Measurements from ENCODE around the gene DPH7.
A peak's percentile ranks its signal among the peaks of the same experiment; 100 is the strongest.

The DPH7 gene

GRCh38 chr9:137615387-137615871 is 36.7 kb upstream of the DPH7 start:
- Histone ChIP-seq H3K4me3 (ENCODE audit: low read depth in 1 of 5, low read length in 5 of 5) (no peak overlapping the region), H3K36me3 (ENCODE audit: control insufficient read depth in 5 of 5, insufficient read depth in 5 of 5, low read length in 5 of 5) (peaks cover 0 to 35% (median 25%) of the 10 kb centered on the region in 5 donors), H3K9me3 (ENCODE audit: control insufficient read depth in 5 of 5, low read length in 5 of 5) (no peaks in the 10 kb centered on the region), H3K27ac (ENCODE audit: low read depth, low read length) (no peak overlapping the region), H3K4me1 (ENCODE audit: control insufficient read depth in 5 of 5, insufficient read depth in 5 of 5, low read length in 5 of 5) (peaks cover 7 to 58% (median 45%) of the 10 kb centered on the region in 5 donors), H3K27me3 (ENCODE audit: control insufficient read depth in 5 of 5, insufficient read depth in 4 of 5, low read length in 5 of 5) (no peaks in the 10 kb centered on the region), H3K9ac (ENCODE audit: low read length in 5 of 5) (no peak overlapping the region)

- Histone ChIP-seq H3K4me1 (ENCODE audit: control insufficient read depth in 5 of 5, insufficient read depth in 5 of 5, low read length in 5 of 5) (peaks cover 7 to 52% (median 39%) of the 10 kb centered on the region in 5 donors), H3K27ac (ENCODE audit: low read depth, low read length) (no peak overlapping the region)
Measured at GRCh38 chr9:137614631-137615386, 36.1 kb upstream of the DPH7 start.

GRCh38 chr9:137613738-137614523 is 35.2 kb upstream of the DPH7 start:
- Histone ChIP-seq H3K27ac (ENCODE audit: low read depth, low read length) (no peak overlapping the region), H3K4me3 (ENCODE audit: low read depth in 1 of 5, low read length in 5 of 5) (no peak overlapping the region), H3K9ac (ENCODE audit: low read length in 5 of 5) (no peak overlapping the region), H3K4me1 (ENCODE audit: control insufficient read depth in 5 of 5, insufficient read depth in 5 of 5, low read length in 5 of 5) (peaks cover 7 to 47% (median 35%) of the 10 kb centered on the region in 5 donors), H3K9me3 (ENCODE audit: control insufficient read depth in 5 of 5, low read length in 5 of 5) (no peaks in the 10 kb centered on the region), H3K36me3 (ENCODE audit: control insufficient read depth in 5 of 5, insufficient read depth in 5 of 5, low read length in 5 of 5) (peaks cover 0 to 35% (median 25%) of the 10 kb centered on the region in 5 donors), H3K27me3 (ENCODE audit: control insufficient read depth in 5 of 5, insufficient read depth in 4 of 5, low read length in 5 of 5) (no peaks in the 10 kb centered on the region)

More at GRCh38 chr9:137614631-137615386, 36.1 kb upstream of the DPH7 start:
- no peaks in the 10 kb centered on the region for H3K27me3 ChIP-seq (ENCODE audit: control insufficient read depth in 5 of 5, insufficient read depth in 4 of 5, low read length in 5 of 5)
- no peak overlapping the region for H3K4me3 ChIP-seq (ENCODE audit: low read depth in 1 of 5, low read length in 5 of 5)
- H3K9me3 ChIP-seq (ENCODE audit: control insufficient read depth in 5 of 5, low read length in 5 of 5): no peaks in the 10 kb centered on the region
- peaks cover 0 to 35% (median 25%) of the 10 kb centered on the region in 5 donors for H3K36me3 ChIP-seq (ENCODE audit: control insufficient read depth in 5 of 5, insufficient read depth in 5 of 5, low read length in 5 of 5)
- H3K9ac ChIP-seq (ENCODE audit: low read length in 5 of 5): no peak overlapping the region

GRCh38 chr9:137613259-137613658 is 34.5 kb upstream of the DPH7 start:
- no peaks in the 10 kb centered on the region for H3K9me3 ChIP-seq (ENCODE audit: control insufficient read depth in 5 of 5, low read length in 5 of 5)
- H3K27ac ChIP-seq (ENCODE audit: low read depth, low read length): no peak overlapping the region
- H3K4me1 ChIP-seq (ENCODE audit: control insufficient read depth in 5 of 5, insufficient read depth in 5 of 5, low read length in 5 of 5): peaks cover 7 to 51% (median 39%) of the 10 kb centered on the region in 5 donors
- peaks cover 0 to 35% (median 25%) of the 10 kb centered on the region in 5 donors for H3K36me3 ChIP-seq (ENCODE audit: control insufficient read depth in 5 of 5, insufficient read depth in 5 of 5, low read length in 5 of 5)
- no peaks in the 10 kb centered on the region for H3K27me3 ChIP-seq (ENCODE audit: control insufficient read depth in 5 of 5, insufficient read depth in 4 of 5, low read length in 5 of 5)
- no peak overlapping the region for H3K4me3 ChIP-seq (ENCODE audit: low read depth in 1 of 5, low read length in 5 of 5)
- H3K9ac ChIP-seq (ENCODE audit: low read length in 5 of 5): peak overlapping the region in 1 of 5 donors; percentile 23

GRCh38 chr9:137612741-137613142 is 34.0 kb upstream of the DPH7 start:
- Histone ChIP-seq H3K36me3 (ENCODE audit: control insufficient read depth in 5 of 5, insufficient read depth in 5 of 5, low read length in 5 of 5) (peaks cover 0 to 35% (median 25%) of the 10 kb centered on the region in 5 donors), H3K9ac (ENCODE audit: low read length in 5 of 5) (peak overlapping the region in 1 of 5 donors; percentile 51), H3K9me3 (ENCODE audit: control insufficient read depth in 5 of 5, low read length in 5 of 5) (no peaks in the 10 kb centered on the region), H3K4me1 (ENCODE audit: control insufficient read depth in 5 of 5, insufficient read depth in 5 of 5, low read length in 5 of 5) (peaks cover 5 to 49% (median 35%) of the 10 kb centered on the region in 5 donors), H3K27ac (ENCODE audit: low read depth, low read length) (no peak overlapping the region), H3K4me3 (ENCODE audit: low read depth in 1 of 5, low read length in 5 of 5) (no peak overlapping the region), H3K27me3 (ENCODE audit: control insufficient read depth in 5 of 5, insufficient read depth in 4 of 5, low read length in 5 of 5) (no peaks in the 10 kb centered on the region)

GRCh38 chr9:137611623-137612609 is 33.2 kb upstream of the DPH7 start:
- Histone ChIP-seq H3K27ac (ENCODE audit: low read depth, low read length) (no peak overlapping the region), H3K27me3 (ENCODE audit: control insufficient read depth in 5 of 5, insufficient read depth in 4 of 5, low read length in 5 of 5) (no peaks in the 10 kb centered on the region), H3K9ac (ENCODE audit: low read length in 5 of 5) (peak overlapping the region in 2 of 5 donors; percentile 6 to 51), H3K4me3 (ENCODE audit: low read depth in 1 of 5, low read length in 5 of 5) (no peak overlapping the region), H3K4me1 (ENCODE audit: control insufficient read depth in 5 of 5, insufficient read depth in 5 of 5, low read length in 5 of 5) (peaks cover 2 to 49% (median 38%) of the 10 kb centered on the region in 5 donors), H3K36me3 (ENCODE audit: control insufficient read depth in 5 of 5, insufficient read depth in 5 of 5, low read length in 5 of 5) (peaks cover 0 to 35% (median 25%) of the 10 kb centered on the region in 5 donors), H3K9me3 (ENCODE audit: control insufficient read depth in 5 of 5, low read length in 5 of 5) (no peaks in the 10 kb centered on the region)

- Histone ChIP-seq H3K36me3 (ENCODE audit: control insufficient read depth in 5 of 5, insufficient read depth in 5 of 5, low read length in 5 of 5) (peaks cover 0 to 28% (median 25%) of the 10 kb centered on the region in 5 donors), H3K9ac (ENCODE audit: low read length in 5 of 5) (no peak overlapping the region), H3K27ac (ENCODE audit: low read depth, low read length) (no peak overlapping the region), H3K4me1 (ENCODE audit: control insufficient read depth in 5 of 5, insufficient read depth in 5 of 5, low read length in 5 of 5) (peaks cover 4 to 54% (median 46%) of the 10 kb centered on the region in 5 donors), H3K9me3 (ENCODE audit: control insufficient read depth in 5 of 5, low read length in 5 of 5) (no peaks in the 10 kb centered on the region), H3K27me3 (ENCODE audit: control insufficient read depth in 5 of 5, insufficient read depth in 4 of 5, low read length in 5 of 5) (no peaks in the 10 kb centered on the region), H3K4me3 (ENCODE audit: low read depth in 1 of 5, low read length in 5 of 5) (no peak overlapping the region)
Measured at GRCh38 chr9:137610944-137611343, 32.2 kb upstream of the DPH7 start.

- Histone ChIP-seq H3K9me3 (ENCODE audit: control insufficient read depth in 5 of 5, low read length in 5 of 5) (no peaks in the 10 kb centered on the region), H3K27ac (ENCODE audit: low read depth, low read length) (no peak overlapping the region), H3K36me3 (ENCODE audit: control insufficient read depth in 5 of 5, insufficient read depth in 5 of 5, low read length in 5 of 5) (no peaks in the 10 kb centered on the region), H3K9ac (ENCODE audit: low read length in 5 of 5) (peak overlapping the region in 4 of 5 donors; percentile 22 to 80 (median 68)), H3K27me3 (ENCODE audit: control insufficient read depth in 5 of 5, insufficient read depth in 4 of 5, low read length in 5 of 5) (no peaks in the 10 kb centered on the region), H3K4me3 (ENCODE audit: low read depth in 1 of 5, low read length in 5 of 5) (peak overlapping the region in 3 of 5 donors; percentile 40 to 83 (median 75)), H3K4me1 (ENCODE audit: control insufficient read depth in 5 of 5, insufficient read depth in 5 of 5, low read length in 5 of 5) (peaks cover 3 to 61% (median 40%) of the 10 kb centered on the region in 5 donors)
Measured at GRCh38 chr9:137607141-137607857, 28.6 kb upstream of the DPH7 start.

GRCh38 chr9:137606734-137607138 is 28.0 kb upstream of the DPH7 start:
- H3K27ac ChIP-seq (ENCODE audit: low read depth, low read length): no peak overlapping the region
- H3K9me3 ChIP-seq (ENCODE audit: control insufficient read depth in 5 of 5, low read length in 5 of 5): no peaks in the 10 kb centered on the region
- H3K4me1 ChIP-seq (ENCODE audit: control insufficient read depth in 5 of 5, insufficient read depth in 5 of 5, low read length in 5 of 5): peaks cover 2 to 55% (median 35%) of the 10 kb centered on the region in 5 donors
- H3K9ac ChIP-seq (ENCODE audit: low read length in 5 of 5): peak overlapping the region in 4 of 5 donors; percentile 76 to 88 (median 80)
- H3K36me3 ChIP-seq (ENCODE audit: control insufficient read depth in 5 of 5, insufficient read depth in 5 of 5, low read length in 5 of 5): no peaks in the 10 kb centered on the region
- peak overlapping the region in 4 of 5 donors; percentile 63 to 83 (median 76) for H3K4me3 ChIP-seq (ENCODE audit: low read depth in 1 of 5, low read length in 5 of 5)
- H3K27me3 ChIP-seq (ENCODE audit: control insufficient read depth in 5 of 5, insufficient read depth in 4 of 5, low read length in 5 of 5): no peaks in the 10 kb centered on the region

Measured in subcutaneous abdominal adipose tissue (tissue), 5 donors.